PC-9 (cell line): ENCODE measurements around the gene EPHA4. TPM values are rescaled to one million over a fixed set of nuclear protein-coding genes. Genes with fewer than 3 reads are reported as not detected.

ENCODE experiments used
- BruUV-seq: library from RNA; stranded (reverse); fragments of 400-500 nt; replicated peaks from 2 replicates; lab custom pipeline; 2021; lab: Mats Ljungman, UMichigan
- CTCF ChIA-PET: fragments of 300-600 bp; sonication (Branson Sonifier 250); formaldehyde crosslinking; loops from one replicate; lab custom pipeline; 2022; ENCODE audit warnings: antibody characterized with exemption; lab: Charles Lee
- POLR2A ChIA-PET: fragments of 300-600 bp; sonication (Branson Sonifier 250); formaldehyde crosslinking; loops from one replicate; lab custom pipeline; 2022; ENCODE audit warnings: antibody characterized with exemption; ENCODE audit not compliant: unreplicated experiment; lab: Charles Lee
- DNase-seq, 2 experiments: peaks; one replicate each; pipeline versions ENCODE4 v3.0.0 to v3.0.0-alpha.2; 2015 to 2022; ENCODE audit warnings: mixed read lengths in 1 of 2
- H2AFZ ChIP-seq: fragments of 200-600 bp; sonication (generic); 2 replicates; pipeline ENCODE4 v1.8.1; 2017; ENCODE audit warnings: antibody characterized with exemption
- H3F3A ChIP-seq: fragments of 200-600 bp; sonication (generic); 2 replicates; pipeline ENCODE4 v1.8.1; 2017; ENCODE audit warnings: antibody characterized with exemption, mild to moderate bottlenecking, low read depth; ENCODE audit not compliant: insufficient read depth
- H3K27ac ChIP-seq: fragments of 200-600 bp; sonication (generic); 2 replicates; pipeline ENCODE4 v1.6.1; 2016; ENCODE audit warnings: mixed run types
- H3K27me3 ChIP-seq: fragments of 200-600 bp; sonication (generic); 2 replicates; pipeline ENCODE4 v1.6.1; 2016; ENCODE audit warnings: low read depth, mixed run types; ENCODE audit not compliant: insufficient read depth
- H3K36me3 ChIP-seq: fragments of 200-600 bp; sonication (generic); 2 replicates; pipeline ENCODE4 v1.6.1; 2016; ENCODE audit warnings: low read depth, mixed run types
- H3K4me1 ChIP-seq: fragments of 200-600 bp; sonication (generic); replicated peaks from 2 replicates; pipeline ENCODE4 v1.6.1; 2016; ENCODE audit warnings: mixed run types; ENCODE audit not compliant: insufficient read depth
- H3K4me2 ChIP-seq: fragments of 200-600 bp; sonication (generic); 2 replicates; pipeline ENCODE4 v1.6.1; 2017; ENCODE audit warnings: mixed run types
- H3K4me3 ChIP-seq: fragments of 200-600 bp; sonication (generic); 2 replicates; pipeline ENCODE4 v1.6.1; 2016; ENCODE audit warnings: mixed run types
- H3K79me2 ChIP-seq: fragments of 200-600 bp; sonication (generic); 2 replicates; pipeline ENCODE4 v1.6.1; 2017; ENCODE audit warnings: low read depth, mixed run types
- H3K9me2 ChIP-seq: fragments of 200-600 bp; sonication (generic); 2 replicates; pipeline ENCODE4 v1.8.1; 2017; ENCODE audit warnings: mild to moderate bottlenecking; ENCODE audit not compliant: insufficient read depth
- H3K9me3 ChIP-seq: fragments of 200-600 bp; sonication (generic); 2 replicates; pipeline ENCODE4 v1.8.1; 2016; ENCODE audit warnings: low read depth; ENCODE audit not compliant: insufficient read depth
- H4K20me1 ChIP-seq: fragments of 200-600 bp; sonication (generic); 2 replicates; pipeline ENCODE4 v1.8.1; 2017; ENCODE audit not compliant: insufficient read depth
- CTCF ChIP-seq: fragments of 200-600 bp; sonication (generic); conservative IDR thresholded peaks from 2 replicates; pipeline ENCODE4 v1.6.1; 2017; ENCODE audit warnings: mixed run types, antibody characterized with exemption, mild to moderate bottlenecking, moderate library complexity
- EZH2 ChIP-seq: fragments of 200-600 bp; sonication (generic); IDR thresholded peaks from 2 replicates; pipeline ENCODE4 v1.8.0; 2017; ENCODE audit warnings: antibody characterized with exemption, low read depth
- intact Hi-C: fragments of 100-400 bp; cut with micrococcal nuclease; formaldehyde crosslinking; loops from one replicate; pipeline ENCODE4 v1.10.0; 2022; ENCODE audit not compliant: unreplicated experiment
- total RNA-seq: library from RNA; stranded (reverse); gene quantifications from 2 replicates; pipeline ENCODE4 v1.2.3, GENCODE V29; 2021

Gene EPHA4
- total RNA-seq, 1 experiment from 2014 or later = 10.6 TPM

GRCh38 chr2:221568299-221568698, 3.8 kb downstream of the EPHA4 start:
- Histone ChIP-seq H2AFZ (no peak overlapping the region), H3K79me2 (peaks cover 15% of the 10 kb centered on the region), H3K27me3 (no peaks in the 10 kb centered on the region), H3K9me3 (no peaks in the 10 kb centered on the region), H3K9me2 (no peaks in the 10 kb centered on the region), H3K4me3 (no peak overlapping the region), H4K20me1 (no peaks in the 10 kb centered on the region), H3K4me1 (peaks cover 7% of the 10 kb centered on the region), H3K27ac (no peak overlapping the region), H3K36me3 (0 out of 2 replicates have a peak, but pooled peaks cover 14% of the 10 kb centered on the region), H3F3A (peaks cover 9% of the 10 kb centered on the region; the same call in 1 of the 2 replicates), H3K4me2 (no peak overlapping the region)
- POLR2A ChIA-PET = no interaction called here
- CTCF ChIA-PET = no interaction called here
- BruUV-seq = no TSS peak
- intact Hi-C loops = no loop called here
- TF ChIP-seq EZH2 = no peak
- TF ChIP-seq CTCF = no peak
- no peak for DNase-seq

GRCh38 chr2:221567809-221568208, 4.3 kb downstream of the EPHA4 start:
- no peak for DNase-seq
- no peaks in the 10 kb centered on the region for H3K9me3 ChIP-seq
- H3K9me2 ChIP-seq = no peaks in the 10 kb centered on the region
- BruUV-seq = no TSS peak
- ChIA-PET POLR2A (no interaction called here), CTCF (no interaction called here)
- H3F3A ChIP-seq = peaks cover 8% of the 10 kb centered on the region; the same call in 1 of the 2 replicates
- H3K4me1 ChIP-seq = peaks cover 7% of the 10 kb centered on the region
- H3K4me2 ChIP-seq = no peak overlapping the region
- H3K27me3 ChIP-seq = no peaks in the 10 kb centered on the region
- no peaks in the 10 kb centered on the region for H4K20me1 ChIP-seq
- peaks cover 15% of the 10 kb centered on the region for H3K79me2 ChIP-seq
- no peak overlapping the region for H3K4me3 ChIP-seq
- H3K27ac ChIP-seq = no peak overlapping the region
- H2AFZ ChIP-seq = no peak overlapping the region
- TF ChIP-seq EZH2 (no peak), CTCF (no peak)
- H3K36me3 ChIP-seq = 0 out of 2 replicates have a peak, but pooled peaks cover 14% of the 10 kb centered on the region
- intact Hi-C loops = no loop called here

GRCh38 chr2:221567231-221567760, 4.8 kb downstream of the EPHA4 start:
- H3K4me3 ChIP-seq = no peak overlapping the region
- DNase-seq = no peak
- H4K20me1 ChIP-seq = no peaks in the 10 kb centered on the region
- no TSS peak for BruUV-seq
- peaks cover 15% of the 10 kb centered on the region for H3K79me2 ChIP-seq
- H3K9me2 ChIP-seq = no peaks in the 10 kb centered on the region
- peaks cover 3% of the 10 kb centered on the region; the same call in 1 of the 2 replicates for H3F3A ChIP-seq
- ChIA-PET CTCF (no interaction called here), POLR2A (no interaction called here)
- no peaks in the 10 kb centered on the region for H3K27me3 ChIP-seq
- H3K4me1 ChIP-seq = peaks cover 7% of the 10 kb centered on the region
- H3K4me2 ChIP-seq = no peak overlapping the region
- H2AFZ ChIP-seq = no peak overlapping the region
- H3K27ac ChIP-seq = no peak overlapping the region
- no peak for TF ChIP-seq CTCF
- TF ChIP-seq EZH2 = no peak
- 0 out of 2 replicates have a peak, but pooled peaks cover 14% of the 10 kb centered on the region for H3K36me3 ChIP-seq
- no peaks in the 10 kb centered on the region for H3K9me3 ChIP-seq
- intact Hi-C loops = no loop called here
